ENCODE results near the gene SAT1.

- TF ChIP-seq, protein P1, sequence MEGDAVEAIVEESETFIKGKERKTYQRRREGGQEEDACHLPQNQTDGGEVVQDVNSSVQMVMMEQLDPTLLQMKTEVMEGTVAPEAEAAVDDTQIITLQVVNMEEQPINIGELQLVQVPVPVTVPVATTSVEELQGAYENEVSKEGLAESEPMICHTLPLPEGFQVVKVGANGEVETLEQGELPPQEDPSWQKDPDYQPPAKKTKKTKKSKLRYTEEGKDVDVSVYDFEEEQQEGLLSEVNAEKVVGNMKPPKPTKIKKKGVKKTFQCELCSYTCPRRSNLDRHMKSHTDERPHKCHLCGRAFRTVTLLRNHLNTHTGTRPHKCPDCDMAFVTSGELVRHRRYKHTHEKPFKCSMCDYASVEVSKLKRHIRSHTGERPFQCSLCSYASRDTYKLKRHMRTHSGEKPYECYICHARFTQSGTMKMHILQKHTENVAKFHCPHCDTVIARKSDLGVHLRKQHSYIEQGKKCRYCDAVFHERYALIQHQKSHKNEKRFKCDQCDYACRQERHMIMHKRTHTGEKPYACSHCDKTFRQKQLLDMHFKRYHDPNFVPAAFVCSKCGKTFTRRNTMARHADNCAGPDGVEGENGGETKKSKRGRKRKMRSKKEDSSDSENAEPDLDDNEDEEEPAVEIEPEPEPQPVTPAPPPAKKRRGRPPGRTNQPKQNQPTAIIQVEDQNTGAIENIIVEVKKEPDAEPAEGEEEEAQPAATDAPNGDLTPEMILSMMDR (IDR thresholded peaks at IDR 0.05) = no peak
- TF ChIP-seq EP300 (IDR thresholded peaks at IDR 0.05; ENCODE audit: low read depth) = no peak
- no peak for TF ChIP-seq POLR2AphosphoS5 (IDR thresholded peaks at IDR 0.05)
Measured at GRCh38 chrX:23828881-23829280, 45.9 kb downstream of the SAT1 start.

Data from transverse colon (tissue), 4 donors.